Neutrophil (primary cell): ENCODE data around the gene SLC34A2.

ENCODE experiments used
- H3K27ac ChIP-seq: fragments of 200-600 bp; sonication (generic); 2 replicates; pipeline ENCODE4 v1.5.1; 2016; ENCODE audit warnings: mild to moderate bottlenecking, moderate library complexity
- H3K27me3 ChIP-seq: fragments of 200-600 bp; sonication (generic); 2 replicates; pipeline ENCODE4 v1.6.0; 2016; ENCODE audit warnings: mild to moderate bottlenecking
- H3K36me3 ChIP-seq: fragments of 200-600 bp; sonication (generic); 2 replicates; pipeline ENCODE4 v1.5.1; 2017
- H3K4me1 ChIP-seq, 2 experiments: fragments of 200-600 bp in 1 of 2; sonication (generic) in 1 of 2; 1 replicate in 1 of 2; 2 replicates in 1 of 2; pipeline versions ENCODE4 v1.5.1 to v1.6.1; 2013 to 2016; ENCODE audit warnings: low read depth in 1 of 2, low read length in 1 of 2, mild to moderate bottlenecking in 1 of 2, moderate library complexity in 1 of 2; ENCODE audit not compliant: control insufficient read depth in 1 of 2, insufficient read depth in 1 of 2
- H3K4me3 ChIP-seq, 2 experiments: fragments of 200-600 bp in 1 of 2; sonication (generic) in 1 of 2; 1 replicate in 1 of 2; 2 replicates in 1 of 2; pipeline ENCODE4 v1.5.1; 2013 to 2016; ENCODE audit warnings: low read depth in 1 of 2, low read length in 1 of 2, mild to moderate bottlenecking in 1 of 2, moderate library complexity in 1 of 2
- H3K9me3 ChIP-seq: fragments of 200-600 bp; sonication (generic); 2 replicates; pipeline ENCODE4 v1.5.1; 2016
- TF ChIP-seq, protein P1 (sequence below): fragments of 200-600 bp; sonication (generic); IDR thresholded peaks from 2 replicates; pipeline ENCODE4 v1.5.1; 2016; ENCODE audit warnings: antibody characterized with exemption

SLC34A2 gene

DNA sequence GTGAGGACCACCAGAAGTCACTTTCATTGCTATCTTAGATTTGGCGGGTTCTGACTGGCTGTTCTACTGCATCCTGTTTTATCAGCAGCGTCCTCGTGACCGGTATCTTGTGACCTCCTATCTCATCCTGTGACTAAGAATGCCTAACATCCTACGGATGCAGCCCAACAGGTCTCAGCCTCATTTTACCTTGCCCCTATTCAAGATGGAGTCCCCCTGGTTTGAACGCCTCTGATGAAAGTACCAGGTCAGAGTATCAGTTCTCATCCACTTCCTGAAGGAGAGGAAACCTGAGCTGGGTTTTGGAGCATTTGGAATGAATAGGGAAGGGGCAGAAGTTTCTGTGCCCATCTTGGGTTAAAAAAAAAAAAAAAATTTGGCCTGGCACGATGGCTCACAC is 70.2 kb downstream of the SLC34A2 start:
- TF ChIP-seq, protein P1, sequence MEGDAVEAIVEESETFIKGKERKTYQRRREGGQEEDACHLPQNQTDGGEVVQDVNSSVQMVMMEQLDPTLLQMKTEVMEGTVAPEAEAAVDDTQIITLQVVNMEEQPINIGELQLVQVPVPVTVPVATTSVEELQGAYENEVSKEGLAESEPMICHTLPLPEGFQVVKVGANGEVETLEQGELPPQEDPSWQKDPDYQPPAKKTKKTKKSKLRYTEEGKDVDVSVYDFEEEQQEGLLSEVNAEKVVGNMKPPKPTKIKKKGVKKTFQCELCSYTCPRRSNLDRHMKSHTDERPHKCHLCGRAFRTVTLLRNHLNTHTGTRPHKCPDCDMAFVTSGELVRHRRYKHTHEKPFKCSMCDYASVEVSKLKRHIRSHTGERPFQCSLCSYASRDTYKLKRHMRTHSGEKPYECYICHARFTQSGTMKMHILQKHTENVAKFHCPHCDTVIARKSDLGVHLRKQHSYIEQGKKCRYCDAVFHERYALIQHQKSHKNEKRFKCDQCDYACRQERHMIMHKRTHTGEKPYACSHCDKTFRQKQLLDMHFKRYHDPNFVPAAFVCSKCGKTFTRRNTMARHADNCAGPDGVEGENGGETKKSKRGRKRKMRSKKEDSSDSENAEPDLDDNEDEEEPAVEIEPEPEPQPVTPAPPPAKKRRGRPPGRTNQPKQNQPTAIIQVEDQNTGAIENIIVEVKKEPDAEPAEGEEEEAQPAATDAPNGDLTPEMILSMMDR: no peak
- no peaks in the 10 kb centered on the region for H3K9me3 ChIP-seq
- no peak overlapping the region for H3K27ac ChIP-seq
- H3K27me3 ChIP-seq: no peaks in the 10 kb centered on the region
- no peaks in the 10 kb centered on the region for H3K36me3 ChIP-seq
- no peaks in the 10 kb centered on the region for H3K4me1 ChIP-seq
- H3K4me3 ChIP-seq: no peak overlapping the region

DNA sequence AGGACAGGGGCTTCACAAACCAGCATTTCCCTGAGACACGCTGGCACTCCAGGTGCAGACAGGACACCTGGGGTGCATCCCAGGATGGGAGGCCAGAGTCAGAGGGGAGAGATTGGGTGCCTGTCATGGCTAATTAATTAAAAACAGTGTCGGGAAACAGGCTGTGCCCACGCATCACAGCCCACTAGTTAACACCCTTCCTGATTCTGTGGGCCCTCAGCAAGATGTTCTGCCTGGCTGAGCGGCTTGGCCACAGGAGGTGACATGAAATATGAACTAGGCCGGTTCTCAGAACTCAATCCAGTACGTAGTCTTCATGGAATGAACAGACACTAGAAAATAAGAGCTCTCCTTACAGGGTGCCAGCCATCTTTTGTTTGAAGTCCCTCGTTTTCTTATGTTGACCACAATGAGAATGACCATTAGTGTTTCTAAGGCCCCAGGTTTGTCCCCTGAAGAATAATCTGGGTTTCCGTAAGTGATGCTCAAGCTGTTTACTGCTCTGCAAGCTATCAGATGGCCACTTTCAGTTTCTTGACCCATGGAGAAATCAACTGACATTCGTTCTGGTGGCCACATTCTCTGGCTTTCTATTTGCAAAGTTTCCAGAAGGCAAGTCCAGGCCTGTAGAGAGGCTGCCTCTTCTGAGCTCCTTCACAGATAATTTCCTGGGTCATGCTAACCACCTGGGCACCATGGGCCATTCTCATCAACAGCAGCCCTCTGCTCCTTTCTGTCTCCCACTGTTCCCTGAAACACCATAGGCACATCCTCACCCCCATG is 72.3 kb downstream of the SLC34A2 start:
- H3K4me3 ChIP-seq: no peak overlapping the region
- H3K27me3 ChIP-seq: peaks cover 4% of the 10 kb centered on the region
- H3K9me3 ChIP-seq: no peaks in the 10 kb centered on the region
- no peak overlapping the region for H3K27ac ChIP-seq
- TF ChIP-seq, protein P1: no peak
- no peaks in the 10 kb centered on the region for H3K4me1 ChIP-seq
- no peaks in the 10 kb centered on the region for H3K36me3 ChIP-seq
